ENCODE data around the gene BAD.

BAD gene

DNA sequence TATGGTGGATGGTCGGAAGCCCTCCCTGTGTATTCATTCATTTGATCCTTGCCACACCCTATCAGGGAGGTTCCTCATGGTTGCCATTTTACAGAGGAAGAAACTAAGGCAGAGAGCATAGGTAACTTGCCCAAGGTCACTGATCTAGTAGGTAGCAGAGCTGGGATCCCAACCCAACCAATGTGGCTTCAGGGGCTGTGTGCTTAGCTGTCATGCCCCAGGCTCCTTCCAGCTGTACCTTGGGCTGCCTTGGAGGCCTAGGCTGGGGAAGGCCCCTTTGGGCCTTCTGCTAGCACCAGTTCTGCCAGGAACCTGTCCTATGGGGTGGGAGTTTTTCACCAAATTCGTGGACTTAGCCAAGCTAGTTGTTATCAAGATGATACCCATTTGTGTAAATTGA is 8.6 kb downstream of the BAD start:
- DNase-seq (ENCODE audit: low read depth in 2 of 2): no peak

DNA sequence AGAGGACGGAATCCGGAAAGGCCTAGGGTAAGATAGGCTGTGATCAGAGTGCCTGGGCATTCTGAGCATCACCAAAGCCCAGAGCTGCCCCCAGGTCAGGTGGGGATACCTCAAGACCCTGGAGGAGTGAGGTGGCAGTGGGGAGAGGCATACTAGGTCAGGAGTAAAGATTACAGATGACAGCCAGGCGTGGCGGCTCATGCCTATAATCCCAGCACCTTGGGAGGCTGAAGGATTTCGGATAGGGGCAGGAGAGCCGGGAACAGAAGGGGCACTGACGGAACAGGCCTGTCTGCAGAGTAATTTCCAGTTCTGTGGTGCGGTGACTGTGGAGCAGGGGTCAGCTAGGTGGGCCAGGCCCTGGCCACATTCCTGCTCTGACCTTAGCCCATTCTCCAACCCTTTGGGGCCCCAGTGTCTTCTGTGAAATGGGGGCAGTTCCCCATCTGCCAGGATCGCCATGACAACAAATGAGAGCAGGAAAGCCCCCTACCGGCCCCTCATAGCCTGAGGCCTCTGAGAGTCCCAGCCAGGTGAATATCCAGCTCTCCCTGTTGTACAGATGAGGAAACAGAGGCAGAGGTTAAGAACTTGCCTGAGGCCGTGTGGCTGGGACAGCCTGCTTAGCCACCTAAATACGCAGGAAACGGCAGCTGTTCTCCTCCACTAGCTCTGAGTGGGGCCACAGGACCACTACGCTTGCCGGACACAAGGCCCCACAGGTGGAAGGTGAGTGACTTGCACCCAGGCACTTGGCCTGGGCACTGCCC is 9.2 kb downstream of the BAD start:
- DNase-seq (ENCODE audit: low read depth in 2 of 2): no peak

DNA sequence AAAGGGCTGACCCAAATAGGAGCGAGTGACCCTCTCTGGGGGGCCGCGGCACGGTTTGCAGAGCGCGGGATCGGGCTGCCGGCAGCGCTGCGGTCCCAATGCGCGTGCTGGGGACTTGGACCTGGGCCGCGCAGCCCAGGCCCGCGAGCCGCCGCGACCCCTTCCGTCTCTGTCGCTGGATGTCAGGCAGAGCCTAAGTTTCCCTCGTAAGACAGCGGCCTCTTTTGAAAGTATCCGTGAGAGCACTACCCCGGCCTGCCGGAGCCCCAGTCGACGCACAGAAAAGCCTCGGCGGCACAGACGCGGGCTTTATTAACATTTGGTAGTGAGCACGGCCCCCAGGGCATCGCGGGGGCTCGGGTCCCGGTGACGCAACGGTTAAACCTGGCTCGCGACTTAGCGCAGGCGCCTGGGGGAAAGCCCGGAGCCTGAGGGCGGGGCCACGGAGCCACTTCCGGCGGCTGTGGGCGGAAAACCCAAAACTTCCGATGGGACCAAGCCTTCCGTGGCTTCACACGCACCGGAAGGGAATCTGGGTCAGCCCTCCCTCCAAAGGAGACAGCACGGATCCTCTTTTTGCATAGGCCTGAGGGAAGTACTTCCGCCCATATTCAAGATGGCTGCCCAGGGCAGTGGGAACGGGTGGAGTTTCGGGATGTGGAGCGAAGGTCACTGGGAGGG is 14.8 kb downstream of the BAD start:
- DNase-seq (ENCODE audit: low read depth in 2 of 2): peak; percentile 96 to 98

DNA sequence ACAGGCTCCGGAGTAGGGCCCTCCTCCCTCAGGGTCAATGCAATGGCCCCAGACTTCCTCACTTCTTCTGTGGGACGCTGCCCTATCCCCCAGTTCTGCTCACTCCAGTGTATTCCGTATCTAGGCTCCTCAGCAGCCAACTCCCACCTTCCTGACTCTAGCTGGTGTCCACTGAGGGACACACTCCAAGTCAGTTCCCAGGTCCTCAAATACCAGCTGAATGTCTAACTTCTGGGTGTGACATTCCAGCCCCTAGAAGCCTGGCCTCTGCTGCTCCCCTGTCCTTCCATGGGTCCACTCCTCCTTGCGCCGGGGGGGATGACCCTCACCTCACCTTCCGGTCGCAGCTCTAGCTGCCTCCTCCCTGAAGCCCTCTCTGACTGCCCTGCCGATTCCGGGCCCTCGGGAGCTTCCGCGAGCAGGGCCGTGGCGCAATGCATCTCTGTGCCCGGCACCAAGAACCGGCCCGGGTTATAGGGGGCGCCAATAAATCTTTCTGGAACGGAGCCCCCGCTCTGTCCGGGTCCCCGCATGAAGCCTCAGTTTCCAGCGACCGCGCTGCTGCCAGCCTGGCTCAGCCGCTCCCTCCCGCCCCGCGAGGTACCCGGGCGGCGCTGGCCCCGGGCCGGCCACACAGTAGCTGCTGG is 15.4 kb downstream of the BAD start:
- peak in 1 of 2 donors; percentile 45 for DNase-seq (ENCODE audit: low read depth in 2 of 2)

DNA sequence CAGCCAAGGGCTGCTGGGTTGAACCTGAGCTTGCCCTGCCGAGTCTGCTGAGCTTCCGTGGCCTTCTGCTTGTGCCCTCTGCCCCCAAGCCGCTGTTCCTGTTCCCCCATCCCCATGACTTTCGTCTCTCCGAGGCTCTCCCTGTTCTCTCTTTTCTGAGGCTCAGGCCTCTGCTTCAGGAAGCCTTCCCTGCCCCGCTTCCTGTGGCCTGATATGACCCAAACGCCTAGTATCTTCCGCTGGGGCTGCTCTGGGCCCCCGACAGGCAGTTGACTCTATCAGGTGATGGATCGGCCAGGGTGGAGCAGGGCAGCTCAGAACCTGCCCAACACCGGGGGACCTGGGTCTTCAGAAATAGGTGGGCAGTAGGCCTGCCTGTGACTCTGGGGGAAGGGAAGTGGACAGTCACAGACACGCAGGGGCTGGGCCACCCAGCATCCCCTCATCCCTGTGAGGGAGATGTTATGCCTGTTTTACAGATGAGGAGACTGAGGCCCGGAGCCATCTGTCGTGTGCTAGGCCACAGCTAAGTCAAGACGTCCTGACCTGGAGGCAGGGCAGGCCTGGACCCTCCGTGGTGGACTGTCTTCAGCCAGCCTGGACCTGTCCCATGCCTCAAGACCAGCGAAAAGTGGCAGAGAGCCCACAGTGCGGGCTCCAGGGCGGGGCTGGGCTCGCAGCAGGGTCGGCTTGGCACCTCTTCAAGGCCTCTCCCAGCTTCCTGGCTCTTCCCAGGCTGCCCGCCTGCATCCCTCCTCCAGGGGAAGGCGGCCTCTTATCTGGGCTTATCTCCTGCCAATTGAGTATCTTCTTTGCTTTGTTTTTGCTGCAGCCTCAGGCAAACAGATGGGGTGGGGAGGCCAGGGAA is 16.2 kb downstream of the BAD start:
- no peak for DNase-seq (ENCODE audit: low read depth in 2 of 2)

DNA sequence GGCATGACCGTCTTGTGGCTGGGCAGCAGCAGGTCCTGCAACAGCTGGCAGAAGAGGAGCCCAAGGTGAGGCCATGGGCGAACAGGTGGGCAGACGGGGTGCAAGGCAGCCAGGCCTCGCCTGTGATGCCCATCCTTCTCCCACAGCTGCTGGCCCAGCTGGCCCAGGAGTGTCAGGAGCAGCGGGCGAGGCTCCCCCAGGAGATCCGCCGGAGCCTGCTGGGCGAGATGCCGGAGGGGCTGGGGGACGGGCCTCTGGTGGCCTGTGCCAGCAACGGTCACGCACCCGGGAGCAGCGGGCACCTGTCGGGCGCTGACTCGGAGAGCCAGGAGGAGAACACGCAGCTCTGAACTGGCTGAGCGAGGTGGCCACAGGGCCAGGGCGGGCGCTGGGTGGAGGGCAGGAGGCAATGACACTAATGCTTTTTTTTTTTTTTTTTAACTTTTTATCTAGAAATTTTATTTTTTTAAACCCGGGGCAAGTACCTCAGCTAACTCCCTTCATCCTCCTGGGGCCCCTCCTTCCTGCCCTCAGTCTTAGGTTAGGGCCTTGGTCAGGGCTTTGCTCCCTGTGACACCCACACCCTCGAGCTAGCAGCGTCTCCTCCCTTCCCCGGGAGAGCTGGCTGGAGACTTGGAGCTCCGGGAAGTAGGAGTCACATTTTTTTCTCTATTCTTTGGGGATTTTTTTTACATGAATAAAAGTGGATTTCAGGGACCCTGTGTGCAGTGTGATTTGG is 17.1 kb downstream of the BAD start:
- DNase-seq (ENCODE audit: low read depth in 2 of 2): no peak

DNA sequence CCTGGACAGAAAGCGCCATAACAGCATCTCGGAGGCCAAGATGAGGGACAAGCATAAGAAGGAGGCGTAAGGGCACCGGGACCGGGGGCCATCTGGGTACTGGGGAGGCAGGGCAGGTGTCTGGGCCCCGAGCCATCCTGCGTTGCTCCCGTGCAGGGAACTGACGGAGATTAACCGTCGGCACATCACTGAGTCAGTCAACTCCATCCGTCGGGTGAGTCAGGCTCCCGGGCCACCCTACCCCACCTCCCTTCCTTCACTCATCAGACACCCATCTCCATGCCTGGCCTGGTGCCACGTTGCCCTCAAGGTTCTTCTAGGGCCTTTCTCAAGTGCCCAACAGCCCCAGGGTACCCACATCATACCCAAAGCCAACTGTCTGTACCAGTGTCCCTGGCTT is 18.1 kb downstream of the BAD start:
- DNase-seq (ENCODE audit: low read depth in 2 of 2): no peak

DNA sequence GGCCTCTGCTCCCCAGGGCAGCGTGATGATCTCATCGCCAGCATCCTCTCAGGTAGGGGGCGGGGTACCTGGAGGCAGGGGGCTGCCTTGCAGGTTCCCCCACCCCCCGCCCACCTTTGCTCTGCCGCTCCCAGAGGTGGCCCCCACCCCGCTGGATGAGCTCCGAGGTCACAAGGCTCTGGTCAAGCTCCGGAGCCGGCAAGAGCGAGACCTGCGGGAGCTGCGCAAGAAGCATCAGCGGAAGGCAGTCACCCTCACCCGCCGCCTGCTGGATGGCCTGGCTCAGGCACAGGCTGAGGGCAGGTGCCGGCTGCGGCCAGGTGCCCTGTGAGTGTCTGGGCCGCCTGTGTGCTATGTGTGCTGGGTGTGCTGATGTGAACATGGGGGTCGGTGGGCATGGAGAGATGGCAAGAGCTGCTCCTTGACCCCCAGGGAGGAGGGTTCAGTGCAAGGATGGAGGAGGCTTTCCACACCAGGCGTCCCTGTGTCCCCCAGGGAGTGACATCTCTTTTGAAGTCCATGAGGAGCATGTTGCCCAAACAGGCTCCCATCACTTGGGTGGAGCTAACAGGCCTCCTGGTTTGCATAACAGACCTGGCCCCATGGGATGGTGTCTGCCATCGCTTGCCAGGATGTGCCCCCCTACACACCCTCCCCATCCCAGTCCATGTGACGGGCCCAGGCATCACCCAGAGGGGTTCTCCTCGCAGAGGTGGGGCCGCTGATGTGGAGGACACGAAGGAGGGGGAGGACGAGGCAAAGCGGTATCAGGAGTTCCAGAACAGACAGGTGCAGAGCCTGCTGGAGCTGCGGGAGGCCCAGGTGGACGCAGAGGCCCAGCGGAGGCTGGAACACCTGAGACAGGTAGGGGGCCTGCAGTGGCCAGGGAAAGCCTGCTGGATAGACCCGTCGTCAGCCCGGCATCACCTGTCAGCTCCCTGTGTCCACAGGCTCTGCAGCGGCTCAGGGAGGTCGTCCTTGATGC is 19.0 kb downstream of the BAD start:
- no peak for DNase-seq (ENCODE audit: low read depth in 2 of 2)

DNA sequence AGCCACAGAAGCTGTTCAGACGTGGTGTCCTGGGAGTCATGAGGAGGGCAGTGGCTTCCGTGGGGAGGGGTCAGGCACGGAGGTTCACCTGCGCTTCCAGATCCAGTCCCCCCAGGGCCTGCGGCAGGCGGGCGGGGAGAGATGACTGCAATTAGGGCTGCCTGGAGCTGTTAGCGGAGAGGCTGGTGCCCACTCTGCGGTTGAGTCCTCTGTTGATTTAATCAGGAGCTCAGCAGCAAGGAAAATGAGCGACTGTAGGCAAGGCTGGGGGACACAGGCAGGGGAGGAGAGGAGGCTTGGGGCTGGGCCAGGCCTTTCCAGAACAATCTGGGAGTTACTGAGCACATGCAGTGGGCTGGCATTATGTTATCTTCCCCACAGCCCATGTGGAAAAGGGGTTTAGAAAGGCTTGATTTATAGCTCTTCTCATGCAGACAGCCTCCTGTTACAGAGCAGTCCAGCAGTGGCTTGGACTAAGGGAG is 20.1 kb downstream of the BAD start:
- DNase-seq (ENCODE audit: low read depth in 2 of 2): no peak

DNA sequence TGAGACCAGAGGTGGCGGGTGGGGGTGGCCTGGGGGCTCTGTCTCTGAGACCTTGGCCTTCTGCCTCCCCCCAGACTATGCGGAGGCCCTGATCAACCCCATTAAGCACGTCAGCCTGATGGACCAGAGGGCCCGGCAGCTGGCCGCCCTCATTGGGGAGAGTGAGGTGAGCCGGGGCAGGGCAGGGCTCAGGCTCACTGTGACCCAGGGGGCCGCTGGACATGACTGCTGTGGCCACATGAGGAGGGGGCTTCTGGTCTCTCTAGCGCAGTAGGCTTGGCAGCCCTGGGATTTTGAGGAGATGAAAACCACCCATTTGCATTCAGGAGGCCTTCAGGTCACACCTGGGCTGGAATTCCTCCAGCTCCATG is 20.5 kb downstream of the BAD start:
- no peak for DNase-seq (ENCODE audit: low read depth in 2 of 2)

DNA sequence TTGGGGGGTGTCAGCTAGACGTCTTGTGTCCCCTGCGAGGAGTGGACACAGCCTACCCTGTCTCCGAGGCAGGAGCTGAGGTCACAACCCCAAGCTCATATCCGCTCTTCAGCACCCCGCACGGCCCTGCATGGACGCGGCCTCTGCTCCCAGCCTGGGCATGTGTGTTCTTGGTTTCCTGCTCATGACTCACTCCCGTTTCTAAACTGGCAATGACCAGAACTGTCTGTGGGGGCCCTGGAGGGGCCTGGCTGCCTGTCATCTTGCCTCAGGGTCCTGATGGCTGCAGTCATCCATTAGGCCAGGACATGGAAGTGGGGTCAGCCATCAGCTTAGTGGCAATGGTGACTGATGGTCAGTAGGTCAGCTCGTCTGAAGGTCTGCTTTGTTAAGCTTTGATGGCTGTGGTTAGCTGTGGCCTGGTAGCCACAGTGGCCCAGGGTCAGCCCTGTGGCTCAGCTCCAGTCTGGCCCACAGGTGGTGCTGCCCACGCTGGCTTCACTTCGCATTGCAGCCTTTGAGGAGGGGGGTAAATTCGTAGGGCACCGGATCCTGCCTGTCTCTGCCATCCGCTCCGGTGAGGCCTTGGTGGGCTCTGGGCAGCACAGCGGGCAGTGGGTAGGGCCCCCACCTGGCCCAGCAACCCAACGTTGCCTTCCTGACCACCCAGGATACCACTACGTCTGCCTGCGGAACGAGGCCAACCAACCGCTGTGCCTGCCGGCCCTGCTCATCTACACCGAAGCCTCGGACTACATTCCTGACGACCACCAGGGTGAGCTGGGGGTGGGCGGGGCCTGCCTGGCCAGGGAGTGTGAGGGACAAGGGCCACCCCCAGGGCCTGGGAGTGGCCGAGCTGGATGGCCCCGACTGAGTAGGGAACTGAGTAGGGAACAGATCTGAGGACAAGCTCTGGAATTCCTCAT is 21.2 kb downstream of the BAD start:
- no peak for DNase-seq (ENCODE audit: low read depth in 2 of 2)

DNA sequence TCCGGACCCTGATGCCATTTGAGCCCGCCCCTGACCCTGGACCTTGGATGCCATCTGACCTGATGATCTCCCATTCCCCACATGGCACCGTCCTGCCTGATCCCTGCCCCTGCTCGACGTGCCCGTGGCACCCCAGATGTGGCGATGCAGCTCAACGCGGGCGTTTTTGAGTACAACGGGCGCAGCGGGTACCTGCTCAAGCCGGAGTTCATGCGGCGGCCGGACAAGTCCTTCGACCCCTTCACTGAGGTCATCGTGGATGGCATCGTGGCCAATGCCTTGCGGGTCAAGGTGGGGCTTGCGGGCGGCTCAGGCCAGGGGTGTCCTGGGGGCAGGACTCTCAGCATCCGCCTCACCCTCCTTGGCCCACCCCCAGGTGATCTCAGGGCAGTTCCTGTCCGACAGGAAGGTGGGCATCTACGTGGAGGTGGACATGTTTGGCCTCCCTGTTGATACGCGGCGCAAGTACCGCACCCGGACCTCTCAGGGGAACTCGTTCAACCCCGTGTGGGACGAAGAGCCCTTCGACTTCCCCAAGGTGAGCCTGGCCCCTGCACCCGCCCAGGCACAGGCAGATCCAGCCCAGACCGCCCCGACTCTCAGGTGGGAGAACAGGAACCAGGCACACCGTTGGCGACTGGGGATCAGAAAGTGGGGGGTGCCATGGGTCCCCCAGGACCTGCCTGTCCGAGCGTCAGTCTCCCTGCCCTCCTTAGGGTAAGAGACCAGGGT is 22.0 kb downstream of the BAD start:
- no peak for DNase-seq (ENCODE audit: low read depth in 2 of 2)

DNA sequence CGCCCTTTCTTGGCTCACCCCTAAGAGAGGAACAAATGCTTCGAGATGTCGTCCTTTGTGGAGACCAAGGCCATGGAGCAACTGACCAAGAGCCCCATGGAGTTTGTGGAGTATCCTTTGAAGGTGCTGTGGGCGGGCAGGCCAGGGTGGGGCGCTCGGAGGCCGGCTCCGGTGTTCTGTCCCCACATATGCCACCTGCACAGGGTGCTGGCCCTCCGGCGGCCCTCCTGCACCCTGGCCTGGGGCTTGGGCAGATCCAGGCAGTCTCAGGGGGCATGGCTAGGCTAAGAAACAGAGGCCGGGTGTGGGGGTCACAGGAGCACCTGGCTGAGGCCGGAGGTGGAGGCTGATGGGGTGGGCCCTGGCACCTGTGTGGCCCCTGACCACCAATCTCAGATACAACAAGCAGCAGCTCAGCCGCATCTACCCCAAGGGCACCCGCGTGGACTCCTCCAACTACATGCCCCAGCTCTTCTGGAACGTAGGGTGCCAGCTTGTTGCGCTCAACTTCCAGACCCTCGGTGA is 22.8 kb downstream of the BAD start:
- DNase-seq (ENCODE audit: low read depth in 2 of 2): no peak

DNA sequence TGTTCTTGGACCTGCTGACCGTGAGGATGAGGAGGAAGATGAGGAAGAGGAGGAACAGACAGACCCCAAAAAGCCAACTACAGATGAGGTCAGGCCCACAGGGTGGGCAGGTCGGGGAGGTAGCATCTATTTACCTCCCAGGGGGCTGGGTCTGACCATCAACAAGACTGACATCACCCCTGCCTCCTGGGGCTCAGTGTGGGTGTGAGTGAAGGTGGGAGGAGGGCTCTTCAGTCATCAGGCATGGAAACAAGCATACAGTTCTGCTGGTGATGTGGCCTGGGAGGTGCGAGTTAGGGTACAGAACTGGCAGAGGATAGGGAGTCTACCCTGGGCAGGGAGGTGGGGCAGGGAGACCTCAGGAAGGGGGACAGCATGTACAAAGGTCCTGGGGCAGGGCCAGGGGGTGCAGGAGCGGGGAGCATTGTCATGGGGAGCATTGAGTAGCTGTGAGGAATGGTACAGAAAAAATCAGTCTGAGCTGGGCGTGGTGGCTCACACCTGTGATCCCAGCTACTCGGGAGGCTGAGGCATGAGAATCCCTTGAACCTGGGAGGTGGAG is 24.2 kb downstream of the BAD start:
- no peak for DNase-seq (ENCODE audit: low read depth in 2 of 2)

DNA sequence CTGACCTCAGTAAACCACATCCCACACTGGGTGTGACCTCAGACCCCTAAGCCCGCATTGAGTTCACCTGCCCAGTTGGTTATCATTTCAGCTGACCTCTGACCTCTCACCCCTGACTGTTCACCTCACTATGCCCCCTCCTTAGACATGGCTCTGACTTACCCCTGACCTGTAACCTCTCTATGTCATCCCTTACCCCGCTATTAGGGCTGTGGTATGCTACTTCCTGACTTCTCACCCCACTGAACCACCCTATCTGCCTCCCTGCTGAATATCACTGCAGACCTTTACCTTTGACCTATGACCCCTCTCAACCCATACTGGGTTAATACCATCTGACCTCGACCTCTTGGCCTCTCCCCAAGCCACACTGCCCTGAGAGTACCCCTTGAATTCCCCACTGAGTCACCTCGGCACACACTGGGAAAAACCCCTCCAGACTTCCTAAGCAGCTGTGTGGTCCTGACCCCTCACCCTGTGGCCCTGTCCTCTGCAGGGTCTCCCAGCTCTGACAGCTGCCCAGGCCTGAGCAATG is 24.9 kb downstream of the BAD start:
- no peak for DNase-seq (ENCODE audit: low read depth in 2 of 2)

DNA sequence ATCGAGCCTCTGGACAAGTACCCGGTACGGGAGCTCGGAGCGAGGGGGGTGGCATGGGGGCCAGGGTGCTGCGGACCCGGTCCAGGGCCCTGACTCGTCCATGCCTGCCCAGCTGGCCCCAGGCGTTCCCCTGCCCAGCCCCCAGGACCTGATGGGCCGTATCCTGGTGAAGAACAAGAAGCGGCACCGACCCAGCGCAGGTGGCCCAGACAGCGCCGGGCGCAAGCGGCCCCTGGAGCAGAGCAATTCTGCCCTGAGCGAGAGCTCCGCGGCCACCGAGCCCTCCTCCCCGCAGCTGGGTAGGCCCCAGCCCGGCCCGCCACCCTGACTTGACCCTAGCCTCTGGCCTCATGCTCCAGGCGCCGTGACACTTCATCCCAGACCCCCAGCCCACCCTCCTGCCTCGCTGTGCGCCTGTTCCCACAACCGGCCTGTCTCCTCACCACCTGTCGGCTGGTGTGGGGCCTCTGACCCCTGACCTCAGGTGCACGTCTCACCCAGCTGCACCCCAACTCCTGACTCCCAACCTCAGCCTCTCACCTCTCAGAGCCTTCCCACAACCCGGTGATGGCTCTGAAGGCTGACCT is 25.4 kb downstream of the BAD start:
- no peak for DNase-seq (ENCODE audit: low read depth in 2 of 2)

DNA sequence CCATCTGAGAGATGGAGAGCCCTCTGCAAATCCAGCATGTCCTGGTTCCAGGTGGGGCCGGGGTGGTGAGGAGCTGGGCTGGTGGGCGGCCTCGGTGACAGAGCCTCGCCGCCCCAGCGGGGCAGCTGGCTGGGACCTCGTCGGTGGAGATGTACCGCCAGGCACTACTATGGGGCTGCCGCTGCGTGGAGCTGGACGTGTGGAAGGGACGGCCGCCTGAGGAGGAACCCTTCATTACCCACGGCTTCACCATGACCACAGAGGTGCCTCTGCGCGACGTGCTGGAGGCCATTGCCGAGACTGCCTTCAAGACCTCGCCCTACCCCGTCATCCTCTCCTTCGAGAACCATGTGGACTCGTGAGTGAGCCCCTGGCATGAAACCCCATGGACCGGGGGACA is 26.1 kb downstream of the BAD start:
- no peak for DNase-seq (ENCODE audit: low read depth in 2 of 2)
